C1 segment of cervical spinal cord (tissue), 14 donors: ENCODE data around the gene TADA2B.

Source experiments
- DNase-seq, 14 donors: peaks; one replicate each; lab custom pipeline; 2025; lab: John Stamatoyannopoulos, UW

TADA2B gene

DNA sequence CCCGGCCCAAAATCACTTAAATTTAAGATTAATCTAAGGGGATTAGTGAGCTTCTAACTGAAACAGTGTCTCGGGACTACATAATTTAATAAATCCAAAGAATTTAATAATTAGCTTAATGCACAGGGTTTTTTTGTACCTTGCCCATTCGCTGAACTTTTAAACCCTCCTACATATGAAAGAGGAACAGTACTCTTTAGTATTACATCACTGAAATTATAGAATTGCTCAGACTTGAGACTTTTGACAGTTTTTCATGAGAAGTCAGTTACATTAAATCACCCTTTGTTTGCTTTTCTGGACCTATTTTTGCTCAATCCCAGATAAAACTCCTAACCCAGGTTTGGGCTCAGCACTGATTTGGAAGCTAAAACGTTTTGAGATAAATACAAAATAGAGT lies 2.4 kb upstream of the TADA2B start:
- no peak for DNase-seq

DNA sequence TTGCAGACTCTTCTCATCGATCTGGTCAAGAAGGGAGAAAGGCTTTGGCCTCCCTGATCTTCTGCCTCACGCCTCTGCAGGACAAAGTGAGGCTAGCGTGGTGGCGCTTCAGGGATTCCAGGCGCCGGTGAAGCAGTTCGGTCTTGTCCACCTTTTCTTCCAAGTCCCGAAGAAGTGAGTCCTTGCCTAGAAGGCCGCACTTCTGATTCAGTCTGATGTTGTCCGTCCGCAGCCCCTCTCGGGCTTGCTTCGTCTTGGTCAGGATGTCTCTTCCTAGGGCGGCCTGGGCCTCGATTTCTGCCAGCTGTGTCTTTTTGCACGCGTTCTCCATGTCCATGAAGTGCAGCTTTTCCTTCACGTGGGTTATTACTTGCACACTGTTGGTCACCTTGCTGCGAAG lies 1.9 kb upstream of the TADA2B start:
- no peak for DNase-seq

DNA sequence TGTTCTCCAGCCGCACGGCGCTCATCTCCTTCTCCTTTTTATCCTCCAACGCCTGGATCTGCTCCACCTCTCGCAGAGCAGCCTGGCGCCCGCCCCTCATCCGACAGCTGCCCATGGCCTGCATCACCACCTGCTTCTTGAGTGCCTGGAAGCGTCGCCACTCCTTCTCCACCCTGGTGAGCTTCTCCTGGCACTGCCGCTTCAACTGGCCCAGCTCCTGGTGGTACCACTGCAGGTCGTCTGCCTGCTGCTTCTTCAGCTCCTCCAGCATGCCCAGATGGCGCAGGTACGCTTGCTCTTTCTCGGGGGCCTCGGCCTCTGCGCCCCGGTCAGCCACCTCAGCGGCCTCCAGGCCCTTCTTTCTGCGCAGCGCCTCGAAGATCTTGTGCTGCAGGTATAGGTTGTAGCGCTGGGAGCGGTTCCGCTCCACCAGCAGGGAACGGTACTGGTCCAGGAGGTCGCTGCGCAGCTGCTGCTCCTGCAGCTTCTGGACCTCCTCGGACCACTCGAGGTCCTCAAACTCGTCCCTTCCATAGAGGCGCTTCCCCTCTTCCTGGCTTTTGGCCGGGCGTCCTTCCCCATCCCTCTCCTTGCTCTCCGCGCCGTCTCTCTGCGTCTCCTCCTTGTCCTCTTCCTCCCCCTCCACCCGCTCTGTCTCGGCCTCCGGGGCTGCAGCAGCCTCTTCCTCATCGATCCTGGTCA lies 1.2 kb upstream of the TADA2B start:
- peak in 2 of 14 donors; percentile 41 to 63 for DNase-seq

DNA sequence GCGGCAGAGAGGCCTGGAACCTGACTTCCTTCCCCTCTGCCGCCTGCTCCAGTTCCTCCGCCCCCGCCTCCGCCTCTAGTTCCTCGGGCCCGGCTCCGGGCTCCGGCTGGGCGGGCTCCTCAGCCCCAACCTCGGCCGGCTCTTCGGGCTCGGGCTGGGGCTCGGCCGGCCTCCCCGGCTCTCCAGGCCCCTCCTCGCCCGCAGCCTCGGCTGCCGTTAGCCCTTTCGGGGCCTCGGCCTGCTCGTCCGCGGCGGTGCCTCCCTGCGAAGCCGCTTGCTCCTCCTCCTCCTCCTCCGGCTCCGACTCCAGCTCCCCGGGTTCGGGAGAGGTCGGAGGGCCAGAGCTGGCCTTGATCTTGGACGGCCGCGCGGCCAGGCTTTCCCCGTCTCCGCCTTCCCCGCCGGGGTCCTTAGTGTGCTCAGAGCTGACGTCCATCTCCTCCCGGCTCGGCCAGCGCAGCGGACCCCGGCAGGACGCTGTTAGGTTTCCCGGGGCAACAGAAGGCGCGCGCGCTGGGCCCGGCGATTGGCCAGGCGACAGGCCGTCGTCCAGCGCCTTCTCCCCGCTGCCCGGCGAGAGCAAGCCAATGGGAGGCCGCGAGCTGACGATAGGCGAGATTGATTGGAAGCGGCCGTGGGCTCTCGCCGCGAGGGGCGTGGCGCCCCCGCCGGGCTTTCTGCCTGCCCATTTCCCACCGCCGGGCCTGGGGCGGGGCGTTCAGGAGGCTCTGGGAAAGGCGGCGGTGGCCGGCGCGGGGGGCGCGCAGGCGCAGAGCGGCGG lies 479 bp upstream of the TADA2B start:
- peak; percentile 67 to 98 (median 93) for DNase-seq

DNA sequence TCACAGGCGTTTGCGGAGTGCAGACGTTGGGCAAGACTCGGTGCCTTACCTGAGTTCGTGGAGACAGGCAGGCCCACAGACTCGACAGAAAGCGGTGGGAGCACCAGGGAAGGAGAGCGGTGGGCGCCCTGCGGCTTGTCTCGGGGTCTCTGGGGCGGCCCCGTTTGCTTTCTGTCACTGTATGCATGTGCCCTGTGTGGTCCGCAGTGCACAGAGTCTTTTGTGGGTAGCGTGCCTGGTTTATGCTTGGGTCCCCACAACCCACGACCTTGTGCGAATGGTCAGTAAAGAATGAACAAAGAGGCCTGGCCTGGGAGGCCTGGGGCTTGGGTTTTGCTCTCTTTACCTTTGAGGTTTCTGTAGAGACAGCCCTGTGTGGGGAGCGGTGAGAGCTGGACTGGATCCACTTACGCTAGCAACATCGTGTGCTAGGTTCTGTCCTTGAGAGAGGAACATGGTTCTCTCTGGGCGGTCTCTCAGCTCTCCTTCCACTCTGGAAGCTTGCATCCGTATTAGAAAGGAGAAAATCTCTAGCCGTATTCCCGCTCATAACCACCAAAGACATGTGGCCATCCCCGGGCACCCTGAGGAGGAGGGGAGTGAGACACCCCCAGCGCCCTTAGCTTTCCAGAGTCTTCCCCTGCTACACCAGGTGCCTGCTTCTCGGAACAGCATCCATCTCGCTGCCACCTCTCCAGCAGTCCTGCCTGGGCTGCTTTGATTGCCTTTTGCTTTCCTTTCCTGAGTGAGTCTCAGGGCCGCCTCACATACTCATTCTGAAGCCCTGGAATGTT lies 1.2 kb downstream of the TADA2B start:
- no peak for DNase-seq

DNA sequence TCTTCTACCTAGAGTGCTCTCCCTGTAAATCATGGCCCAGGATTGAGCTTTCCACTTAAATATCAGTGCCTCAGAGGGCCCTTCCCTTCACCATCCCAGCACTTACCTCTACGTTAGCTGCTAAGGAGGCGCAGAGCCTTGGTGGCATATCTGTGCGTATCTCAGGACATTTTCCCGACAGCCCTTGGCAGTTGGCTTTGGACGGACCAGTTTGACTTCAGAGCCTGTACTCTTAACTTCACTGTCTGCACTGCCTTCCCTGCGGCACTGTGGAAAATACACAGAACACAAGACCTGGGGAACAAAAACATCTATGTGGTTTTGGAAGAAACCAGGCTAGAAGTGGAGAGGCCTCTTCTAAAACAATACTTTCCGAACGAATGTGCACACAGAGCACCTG lies 2.4 kb downstream of the TADA2B start:
- DNase-seq = no peak

DNA sequence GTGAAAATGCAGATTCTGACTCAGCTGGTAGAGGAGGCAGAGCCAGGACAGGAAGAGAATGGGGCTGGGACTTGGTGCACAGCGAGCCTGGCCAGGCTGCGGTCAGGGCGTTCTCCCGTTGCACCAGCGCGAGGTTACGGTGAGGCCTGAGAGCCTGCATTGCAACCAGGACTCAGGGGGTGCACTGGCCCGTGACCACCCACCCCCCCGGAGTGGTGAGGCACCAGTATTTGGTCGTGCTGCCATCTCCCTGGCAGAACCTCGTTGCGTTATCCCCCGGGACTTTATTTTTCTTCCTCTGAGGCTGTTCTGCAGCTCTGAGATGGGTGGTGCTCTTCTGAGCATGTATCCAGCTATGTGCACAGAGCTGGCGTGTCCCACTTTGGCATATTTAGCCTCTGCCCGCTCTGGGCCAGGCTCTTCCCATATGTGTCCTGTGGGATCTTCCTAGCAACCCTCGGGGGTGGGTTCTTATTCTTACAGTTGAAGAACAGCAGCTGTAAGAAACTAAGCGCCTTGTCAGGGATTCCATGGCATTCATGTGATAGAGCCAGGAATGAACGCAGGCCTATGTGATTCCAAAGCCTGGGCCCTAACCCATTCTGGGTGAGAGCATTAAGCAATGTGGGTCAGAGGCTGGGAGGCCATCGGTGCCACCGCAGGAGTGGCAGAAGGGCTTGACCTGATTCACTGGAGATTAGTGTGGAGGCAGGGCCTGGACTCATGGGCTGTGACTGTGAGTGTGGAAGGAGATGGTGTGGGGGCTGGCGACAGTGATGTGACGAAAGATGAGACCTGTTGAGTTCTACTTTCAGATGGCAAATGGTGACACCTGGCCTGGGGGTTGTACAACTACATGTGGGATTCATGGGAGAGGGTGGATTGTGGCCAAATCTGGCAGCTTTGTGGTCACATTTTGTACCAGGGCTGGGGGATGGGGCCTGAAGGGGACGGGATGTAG lies 3.1 kb downstream of the TADA2B start:
- no peak for DNase-seq

DNA sequence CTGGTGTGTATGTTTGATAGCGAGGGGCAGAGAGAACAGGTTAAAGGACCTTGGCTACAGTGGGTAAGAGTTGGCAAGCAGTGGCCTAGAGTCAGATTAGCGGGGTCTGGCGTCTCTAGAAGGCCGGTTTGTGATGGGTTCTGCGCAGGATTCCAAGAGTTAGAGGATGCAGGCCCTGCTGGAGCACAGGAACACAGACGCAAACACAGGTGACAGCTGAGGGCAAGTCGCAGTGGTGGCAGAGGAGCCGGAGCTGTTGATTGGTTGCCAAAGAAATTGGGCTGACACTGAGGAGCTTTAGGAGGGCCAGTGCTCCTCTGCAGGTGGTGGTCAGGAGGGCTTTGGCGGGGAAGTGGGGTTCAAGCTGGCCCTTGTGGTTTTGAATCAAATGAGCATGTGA lies 3.8 kb downstream of the TADA2B start:
- DNase-seq = no peak

DNA sequence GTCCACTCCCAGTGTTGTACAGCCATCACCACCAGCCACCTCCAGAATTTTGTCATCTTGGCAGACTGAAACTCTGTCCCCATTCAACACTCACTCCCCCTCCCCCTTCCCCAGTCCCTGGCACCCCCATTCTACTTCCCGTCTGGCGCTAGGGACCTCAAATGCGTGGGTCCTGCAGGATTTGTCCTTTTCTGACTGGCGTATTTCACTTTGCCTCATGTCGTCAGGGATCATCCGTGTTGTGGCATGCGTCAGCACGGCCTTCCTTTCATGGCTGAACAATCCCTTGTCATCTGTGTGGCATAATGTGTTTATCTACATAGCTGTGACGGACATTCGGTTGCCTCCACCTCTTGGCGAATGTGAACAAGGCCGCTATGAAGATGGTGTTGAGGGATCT lies 5.5 kb downstream of the TADA2B start:
- DNase-seq = no peak

DNA sequence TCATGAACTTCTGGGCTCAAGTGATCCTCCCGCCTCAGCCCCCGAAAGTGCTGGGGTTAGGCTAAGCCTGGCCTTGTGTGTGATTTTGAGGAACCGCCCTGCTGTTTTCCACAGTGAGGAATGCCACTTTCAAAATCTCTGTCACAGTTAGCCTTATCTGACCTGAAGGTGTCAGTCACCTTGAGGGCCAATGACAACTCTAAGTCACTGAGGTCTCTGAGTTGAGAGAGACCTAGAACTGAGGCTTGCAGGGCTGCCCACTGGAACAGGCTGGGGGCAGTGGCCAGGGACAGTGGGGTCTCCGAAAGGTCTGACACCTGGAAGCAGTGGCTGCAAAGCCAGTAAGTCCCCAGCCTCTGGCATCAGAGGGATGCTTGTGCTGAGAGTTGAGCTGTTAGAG lies 6.1 kb downstream of the TADA2B start:
- no peak for DNase-seq

DNA sequence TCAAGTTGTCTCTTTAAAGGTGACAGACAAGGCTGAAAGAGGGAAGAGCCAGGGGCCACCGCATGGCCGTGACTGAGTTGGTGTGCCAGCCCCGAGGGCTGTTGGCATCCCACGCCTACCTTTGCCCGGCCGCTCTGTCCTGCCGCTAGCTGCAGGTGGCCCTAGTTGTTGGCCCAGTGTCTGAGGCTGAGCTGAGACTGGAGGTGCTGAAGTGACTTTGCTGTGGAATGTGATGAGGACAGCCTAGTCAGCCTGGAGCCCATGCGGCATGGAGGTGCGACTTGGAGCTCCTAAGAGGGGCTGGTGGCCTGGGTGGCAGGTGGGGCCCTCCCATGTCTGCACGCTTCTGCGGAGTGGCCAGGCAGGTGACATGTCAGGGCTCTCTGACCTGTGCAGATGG lies 6.6 kb downstream of the TADA2B start:
- DNase-seq = no peak

DNA sequence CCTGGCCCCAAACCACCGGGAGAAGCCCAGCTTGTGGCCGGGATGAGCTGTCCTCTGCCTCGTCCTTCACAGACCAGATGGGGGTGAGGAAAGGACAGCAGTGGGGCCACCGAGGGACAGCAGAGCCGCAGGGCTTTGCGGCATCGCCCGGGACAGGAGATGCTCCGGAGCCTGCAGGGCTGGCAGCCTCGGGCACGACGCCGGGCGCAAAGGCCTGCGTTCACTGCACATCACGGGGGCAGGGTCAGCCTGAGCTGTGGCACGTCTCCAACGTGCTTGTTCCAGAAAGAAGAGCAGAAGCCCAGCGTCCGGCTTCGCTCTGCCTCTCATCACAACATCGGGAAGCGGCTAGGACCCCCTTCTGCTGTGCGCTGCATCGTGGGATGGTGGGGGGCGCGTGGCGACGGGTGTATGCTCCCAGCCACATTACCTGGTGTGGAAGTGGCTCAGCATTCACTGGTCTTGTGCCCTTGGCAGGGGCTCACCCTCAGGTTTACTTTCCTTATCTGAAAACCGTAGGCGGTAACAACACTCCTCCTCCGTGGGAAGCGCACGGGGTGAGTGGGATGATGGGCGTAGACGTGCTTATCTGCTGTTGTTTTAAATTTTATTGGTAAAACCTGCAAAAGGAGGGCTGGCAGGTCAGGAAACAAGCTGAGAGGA lies 7.4 kb downstream of the TADA2B start:
- no peak for DNase-seq

DNA sequence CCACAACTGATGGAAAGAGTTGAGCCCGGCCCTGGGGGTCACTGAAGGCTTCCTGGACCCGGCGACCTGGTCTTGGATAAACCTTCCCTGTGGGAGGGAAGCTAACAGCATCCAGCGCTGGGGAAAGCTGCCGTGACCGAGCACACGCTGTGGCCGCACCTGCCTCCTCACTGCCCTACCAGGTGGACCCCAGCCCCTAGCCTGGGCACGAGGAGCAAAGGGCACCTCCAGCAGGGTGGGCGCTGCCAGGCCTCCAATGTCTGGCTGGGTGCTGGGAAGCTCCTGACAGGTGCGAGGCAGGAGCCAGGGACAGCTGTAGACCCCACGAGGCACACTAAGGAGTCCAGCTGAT lies 7.9 kb downstream of the TADA2B start:
- DNase-seq = no peak

DNA sequence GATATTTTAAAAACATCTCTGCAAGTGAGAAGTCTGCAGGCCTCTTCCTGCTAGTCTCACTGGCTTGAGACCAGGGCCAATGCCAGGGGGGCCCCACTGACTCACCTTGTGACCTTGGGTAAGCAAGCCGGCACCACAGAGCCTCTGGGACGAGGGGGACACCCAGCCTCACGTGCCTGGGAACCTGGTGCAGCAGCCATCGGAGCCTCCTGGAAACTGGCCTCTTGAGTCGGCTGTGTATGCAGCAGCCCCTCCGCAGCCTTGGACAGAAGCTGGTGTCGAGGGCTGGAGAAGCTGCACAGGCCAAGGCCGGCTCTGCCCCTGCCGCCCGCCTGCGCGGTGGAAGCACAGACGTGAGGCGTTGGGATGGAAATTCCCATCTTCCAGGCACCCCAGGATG lies 8.7 kb downstream of the TADA2B start:
- no peak for DNase-seq

DNA sequence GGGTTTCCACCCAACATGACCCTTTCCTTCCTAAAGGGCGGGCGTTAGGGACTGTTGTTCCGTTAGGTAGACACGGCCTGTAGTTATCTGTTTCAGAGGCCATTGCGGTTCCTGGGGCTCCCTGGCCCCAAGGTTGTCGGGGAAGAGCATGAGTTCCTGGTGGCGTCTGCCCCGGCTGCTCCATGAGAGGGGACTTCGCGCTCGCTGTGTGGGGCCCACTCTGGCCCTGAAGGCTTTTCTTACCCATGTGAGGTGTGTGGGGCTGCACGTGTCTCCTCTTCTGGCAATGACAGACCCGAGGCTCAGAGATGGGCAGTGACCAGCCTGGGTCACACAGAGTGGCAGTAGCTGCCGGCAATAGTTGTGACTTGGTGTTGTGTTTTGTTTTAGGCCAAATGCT lies 9.1 kb downstream of the TADA2B start:
- DNase-seq = no peak

DNA sequence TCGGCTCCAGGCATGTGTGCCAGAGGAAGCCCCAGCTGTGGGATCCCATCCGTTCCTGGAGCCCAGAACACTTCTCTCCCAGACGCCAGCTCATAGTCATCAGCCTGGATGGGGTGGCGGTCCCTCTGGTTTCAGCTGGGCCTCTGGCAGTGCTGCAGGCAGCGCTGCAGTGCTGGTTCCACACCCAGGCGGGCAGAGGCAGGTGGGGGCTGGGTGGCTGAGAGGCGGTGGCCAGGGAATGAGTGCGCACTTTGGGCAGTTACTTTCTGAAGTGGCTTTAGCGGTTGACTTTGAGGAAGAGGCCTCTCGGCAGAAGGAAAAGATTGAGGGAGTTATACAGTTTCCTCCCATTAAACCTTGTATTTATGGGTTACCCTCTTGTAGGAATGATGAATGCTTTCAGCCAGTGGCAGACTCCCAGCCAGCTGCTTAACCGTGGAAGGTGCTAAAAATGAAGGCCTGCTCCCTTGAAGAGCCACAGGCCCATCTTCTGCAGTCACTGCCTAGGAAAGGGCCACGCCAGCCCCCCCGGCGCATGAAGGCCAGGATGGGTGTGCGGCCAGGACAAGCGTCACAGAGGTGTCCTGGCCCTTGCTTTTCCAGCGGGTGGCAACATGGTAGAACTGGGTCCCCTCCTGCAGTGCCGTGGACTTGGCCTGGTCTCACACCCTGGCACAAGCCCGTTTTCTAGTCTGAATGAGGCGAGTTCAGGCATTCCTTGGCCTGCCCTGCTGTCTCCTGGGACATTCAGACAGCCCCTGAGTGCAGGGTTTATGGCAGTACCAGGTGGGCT lies 9.9 kb downstream of the TADA2B start:
- DNase-seq = peak in 6 of 14 donors; percentile 22 to 60 (median 50)

DNA sequence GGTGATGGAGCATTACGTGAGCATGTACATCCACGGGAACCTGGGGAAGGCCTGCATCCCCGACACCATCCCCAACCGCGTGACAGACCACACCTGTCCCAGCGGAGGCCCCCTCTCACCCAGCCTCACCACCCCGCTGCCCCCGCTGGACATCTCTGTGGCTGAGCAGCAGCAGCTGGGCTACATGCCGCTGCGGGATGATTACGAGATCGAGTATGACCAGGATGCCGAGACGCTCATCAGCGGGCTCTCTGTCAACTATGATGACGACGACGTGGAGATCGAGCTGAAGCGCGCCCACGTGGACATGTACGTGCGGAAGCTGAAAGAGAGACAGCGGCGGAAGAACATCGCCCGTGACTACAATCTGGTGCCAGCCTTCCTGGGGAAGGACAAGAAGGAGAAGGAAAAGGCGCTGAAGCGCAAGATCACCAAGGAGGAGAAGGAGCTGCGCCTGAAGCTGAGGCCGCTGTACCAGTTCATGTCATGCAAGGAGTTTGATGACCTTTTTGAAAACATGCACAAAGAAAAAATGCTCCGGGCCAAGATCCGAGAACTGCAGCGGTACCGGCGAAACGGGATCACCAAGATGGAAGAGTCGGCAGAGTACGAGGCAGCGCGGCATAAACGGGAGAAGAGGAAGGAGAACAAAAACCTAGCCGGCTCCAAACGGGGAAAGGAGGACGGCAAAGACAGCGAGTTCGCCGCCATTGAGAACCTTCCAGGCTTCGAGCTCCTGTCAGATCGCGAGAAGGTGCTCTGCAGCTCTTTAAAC lies 11.1 kb downstream of the TADA2B start:
- no peak for DNase-seq

DNA sequence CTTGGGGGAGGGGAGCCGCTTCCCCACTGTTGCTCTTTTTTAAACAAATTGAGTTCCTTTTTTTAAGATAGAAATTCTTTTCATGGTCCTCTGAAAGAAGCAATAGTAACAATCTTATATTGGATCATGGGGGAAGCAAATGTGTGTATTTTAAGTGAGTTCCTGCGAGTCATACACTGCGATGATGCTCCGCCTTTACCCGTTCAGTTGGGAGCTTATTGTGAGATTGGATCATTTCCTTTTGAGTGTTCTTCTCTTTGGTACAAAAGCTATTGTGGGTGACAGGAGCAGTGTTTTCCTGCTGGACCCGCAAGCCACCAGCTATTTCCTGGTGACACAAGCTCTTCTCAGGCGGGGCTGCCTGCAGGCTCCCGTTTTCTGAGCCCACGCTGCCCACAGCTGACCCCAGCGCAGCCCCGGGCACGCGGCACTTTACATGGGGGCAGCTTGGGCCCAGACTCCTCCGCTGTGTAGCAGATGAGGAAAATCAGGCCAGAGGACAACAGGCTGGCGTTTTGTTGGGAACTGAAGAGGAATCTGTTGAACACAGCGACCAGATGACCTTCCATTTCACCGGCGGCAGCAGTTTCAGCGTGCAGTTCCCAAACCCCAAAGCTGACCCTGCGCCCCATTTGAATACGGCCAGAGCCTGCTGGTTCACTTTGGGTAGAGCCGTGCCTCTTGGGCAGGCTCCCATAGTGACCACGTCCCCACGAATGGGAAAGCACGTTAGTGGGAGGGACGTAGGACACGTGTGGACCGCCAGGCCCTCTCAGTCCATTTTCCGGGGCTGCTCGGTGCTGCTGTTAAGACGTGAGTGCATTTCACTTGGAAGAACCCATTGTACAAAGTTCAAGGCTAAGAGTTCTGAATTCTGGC lies 12.2 kb downstream of the TADA2B start:
- no peak for DNase-seq
